Measurements from ENCODE around the gene SORL1. TPM values are rescaled to one million over a fixed set of nuclear protein-coding genes. Genes with fewer than 3 reads are reported as not detected.

The SORL1 gene
- total RNA-seq, 2 experiments from 2014 or later: 228 to 411 TPM

DNA sequence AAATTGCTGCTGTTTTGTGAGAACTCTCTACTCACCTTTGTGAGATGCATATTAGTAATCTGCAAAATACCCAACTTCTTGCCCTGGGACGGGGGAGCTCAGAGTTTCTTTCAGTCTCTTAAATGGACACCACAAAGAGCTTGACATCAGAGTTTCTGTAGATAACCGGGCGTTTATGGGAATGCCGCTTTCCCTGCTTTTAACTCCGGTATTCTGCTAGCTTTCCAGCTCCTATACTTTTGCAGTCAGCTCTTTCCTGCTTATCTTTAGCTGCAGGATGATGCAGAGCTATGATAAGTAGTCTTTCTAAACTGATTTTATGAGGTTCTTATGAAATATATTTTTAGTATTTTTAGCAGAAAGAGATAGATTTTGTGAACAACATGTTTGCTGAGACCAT is 155.2 kb downstream of the SORL1 start:
- POLR2A ChIA-PET: interaction anchor here (0.7 to 1.4 kb wide), 2 partner anchors 20 to 327 kb away, joined by 3 to 4 read pairs; no protein-coding TSS in a partner anchor
- H3K36me3 ChIP-seq (ENCODE audit: insufficient read depth, low read length): peaks cover 100% of the 10 kb centered on the region
- H3K79me2 ChIP-seq (ENCODE audit: insufficient read depth, low read depth, low read length): peaks cover 14% of the 10 kb centered on the region; the same call in 1 of the 2 replicates
- CTCF ChIA-PET (ENCODE audit: unreplicated experiment): interaction anchor here (0.6 kb wide), 1 partner anchor 354 kb away, joined by 3 read pairs; no protein-coding TSS in a partner anchor
- H3K4me3 ChIP-seq (ENCODE audit: low read depth, low read length, poor library complexity, severe bottlenecking): no peak overlapping the region
- no peaks in the 10 kb centered on the region for H3K9me3 ChIP-seq (ENCODE audit: low read length)
- no peaks in the 10 kb centered on the region for H3K9me2 ChIP-seq (ENCODE audit: insufficient read depth, low read length)
- H4K20me1 ChIP-seq (ENCODE audit: insufficient read depth, low read length): 0 out of 2 replicates have a peak, but pooled peaks cover under 1% of the 10 kb centered on the region
- intact Hi-C loops (cut with micrococcal nuclease; ENCODE audit: unreplicated experiment): no loop called here
- TF ChIP-seq, protein P1, sequence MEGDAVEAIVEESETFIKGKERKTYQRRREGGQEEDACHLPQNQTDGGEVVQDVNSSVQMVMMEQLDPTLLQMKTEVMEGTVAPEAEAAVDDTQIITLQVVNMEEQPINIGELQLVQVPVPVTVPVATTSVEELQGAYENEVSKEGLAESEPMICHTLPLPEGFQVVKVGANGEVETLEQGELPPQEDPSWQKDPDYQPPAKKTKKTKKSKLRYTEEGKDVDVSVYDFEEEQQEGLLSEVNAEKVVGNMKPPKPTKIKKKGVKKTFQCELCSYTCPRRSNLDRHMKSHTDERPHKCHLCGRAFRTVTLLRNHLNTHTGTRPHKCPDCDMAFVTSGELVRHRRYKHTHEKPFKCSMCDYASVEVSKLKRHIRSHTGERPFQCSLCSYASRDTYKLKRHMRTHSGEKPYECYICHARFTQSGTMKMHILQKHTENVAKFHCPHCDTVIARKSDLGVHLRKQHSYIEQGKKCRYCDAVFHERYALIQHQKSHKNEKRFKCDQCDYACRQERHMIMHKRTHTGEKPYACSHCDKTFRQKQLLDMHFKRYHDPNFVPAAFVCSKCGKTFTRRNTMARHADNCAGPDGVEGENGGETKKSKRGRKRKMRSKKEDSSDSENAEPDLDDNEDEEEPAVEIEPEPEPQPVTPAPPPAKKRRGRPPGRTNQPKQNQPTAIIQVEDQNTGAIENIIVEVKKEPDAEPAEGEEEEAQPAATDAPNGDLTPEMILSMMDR (conservative IDR thresholded peaks at IDR 0.05; ENCODE audit: low read length): no peak
- no peak for TF ChIP-seq EZH2phosphoT487 (IDR thresholded peaks at IDR 0.05; ENCODE audit: borderline replicate concordance, low read depth, low read length)
- no peak overlapping the region for H3K4me2 ChIP-seq (ENCODE audit: low read length)
- no peaks in the 10 kb centered on the region for H3K4me1 ChIP-seq (ENCODE audit: insufficient read depth, low read length, poor library complexity, severe bottlenecking)
- no TSS peak for BruUV-seq (replicated peaks)
- DNase-seq (ENCODE audit: low spot score): no peak
- no peak overlapping the region for H2AFZ ChIP-seq (ENCODE audit: low read length)
- H3K27ac ChIP-seq (ENCODE audit: low read depth, low read length, poor library complexity, severe bottlenecking): no peak overlapping the region

- no TSS peak for BruUV-seq (replicated peaks)
- no peak for DNase-seq (ENCODE audit: low spot score)
- no peaks in the 10 kb centered on the region for H3K9me2 ChIP-seq (ENCODE audit: insufficient read depth, low read length)
- 0 out of 2 replicates have a peak, but pooled peaks cover 3% of the 10 kb centered on the region for H4K20me1 ChIP-seq (ENCODE audit: insufficient read depth, low read length)
- H3K27ac ChIP-seq (ENCODE audit: low read depth, low read length, poor library complexity, severe bottlenecking): no peak overlapping the region
- no peak overlapping the region for H3K4me3 ChIP-seq (ENCODE audit: low read depth, low read length, poor library complexity, severe bottlenecking)
- ChIA-PET CTCF (ENCODE audit: unreplicated experiment) (no interaction called here), POLR2A (interaction anchor here (0.6 to 0.7 kb wide), 3 partner anchors 116 to 288 kb away, joined by 3 read pairs; no protein-coding TSS in a partner anchor)
- no peak overlapping the region for H2AFZ ChIP-seq (ENCODE audit: low read length)
- no peak overlapping the region for H3K4me2 ChIP-seq (ENCODE audit: low read length)
- peaks cover 100% of the 10 kb centered on the region for H3K36me3 ChIP-seq (ENCODE audit: insufficient read depth, low read length)
- intact Hi-C loops (cut with micrococcal nuclease; ENCODE audit: unreplicated experiment): no loop called here
- H3K9me3 ChIP-seq (ENCODE audit: low read length): no peaks in the 10 kb centered on the region
- no peak for TF ChIP-seq EZH2phosphoT487 (IDR thresholded peaks at IDR 0.05; ENCODE audit: borderline replicate concordance, low read depth, low read length)
- TF ChIP-seq, protein P1 (conservative IDR thresholded peaks at IDR 0.05; ENCODE audit: low read length): no peak
- peaks cover 2% of the 10 kb centered on the region; the same call in 1 of the 2 replicates for H3K79me2 ChIP-seq (ENCODE audit: insufficient read depth, low read depth, low read length)
- no peaks in the 10 kb centered on the region for H3K4me1 ChIP-seq (ENCODE audit: insufficient read depth, low read length, poor library complexity, severe bottlenecking)
Observed at GRCh38 chr11:121608545-121609098, 156.5 kb downstream of the SORL1 start.

GRCh38 chr11:121610706-121611105 is 158.6 kb downstream of the SORL1 start:
- Histone ChIP-seq H3K27ac (ENCODE audit: low read depth, low read length, poor library complexity, severe bottlenecking) (no peak overlapping the region), H3K4me3 (ENCODE audit: low read depth, low read length, poor library complexity, severe bottlenecking) (no peak overlapping the region), H3K9me2 (ENCODE audit: insufficient read depth, low read length) (no peaks in the 10 kb centered on the region), H3K36me3 (ENCODE audit: insufficient read depth, low read length) (peaks cover 100% of the 10 kb centered on the region), H3K4me2 (ENCODE audit: low read length) (no peak overlapping the region), H3K9me3 (ENCODE audit: low read length) (no peaks in the 10 kb centered on the region), H4K20me1 (ENCODE audit: insufficient read depth, low read length) (0 out of 2 replicates have a peak, but pooled peaks cover 3% of the 10 kb centered on the region), H3K79me2 (ENCODE audit: insufficient read depth, low read depth, low read length) (no peaks in the 10 kb centered on the region), H2AFZ (ENCODE audit: low read length) (no peak overlapping the region), H3K4me1 (ENCODE audit: insufficient read depth, low read length, poor library complexity, severe bottlenecking) (no peaks in the 10 kb centered on the region)
- no peak for DNase-seq (ENCODE audit: low spot score)
- ChIA-PET CTCF (ENCODE audit: unreplicated experiment) (no interaction called here), POLR2A (interaction anchor here (0.8 to 1.2 kb wide), 3 partner anchors 14 to 20 kb away, joined by 3 read pairs; no protein-coding TSS in a partner anchor)
- intact Hi-C loops (cut with micrococcal nuclease; ENCODE audit: unreplicated experiment): no loop called here
- no TSS peak for BruUV-seq (replicated peaks)
- no peak for TF ChIP-seq EZH2phosphoT487 (IDR thresholded peaks at IDR 0.05; ENCODE audit: borderline replicate concordance, low read depth, low read length)
- TF ChIP-seq, protein P1 (conservative IDR thresholded peaks at IDR 0.05; ENCODE audit: low read length): no peak

All from OCI-LY7 (cell line).